DND-41 (cell line): ENCODE measurements around the gene KIAA1328.

ENCODE experiments used
- ATAC-seq: fragments of 200-7000 bp; cut with Tn5 transposase; 3 replicates; pipeline ENCODE4 v1.9.1; 2021; ENCODE audit warnings: low read depth; ENCODE audit not compliant: insufficient read depth
- DNase-seq: peaks from one replicate; pipeline ENCODE4 v3.0.0-alpha.2; 2020
- H2AFZ ChIP-seq: 2 replicates; pipeline ENCODE4 v1.6.0; 2012; ENCODE audit warnings: low read depth, low read length
- H3K27ac ChIP-seq: 2 replicates; pipeline ENCODE4 v1.5.1; 2012; ENCODE audit warnings: low read length, inconsistent platforms
- H3K27me3 ChIP-seq: fragments of 200-600 bp; sonication (generic); 2 replicates; pipeline ENCODE4 v1.6.0; 2012; ENCODE audit warnings: low read length, mild to moderate bottlenecking, inconsistent platforms; ENCODE audit not compliant: insufficient read depth, poor library complexity
- H3K36me3 ChIP-seq: 2 replicates; pipeline ENCODE4 v1.5.1; 2012; ENCODE audit warnings: low read length, inconsistent platforms; ENCODE audit not compliant: insufficient read depth
- H3K4me1 ChIP-seq: 2 replicates; pipeline ENCODE4 v1.5.1; 2012; ENCODE audit warnings: mild to moderate bottlenecking, low read length; ENCODE audit not compliant: insufficient read depth
- H3K4me2 ChIP-seq: 2 replicates; pipeline ENCODE4 v1.6.0; 2012; ENCODE audit warnings: mild to moderate bottlenecking, moderate library complexity, low read length, inconsistent platforms; ENCODE audit not compliant: insufficient read depth
- H3K4me3 ChIP-seq, 2 experiments: fragments of 200-600 bp in 1 of 2; shearing (Covaris generic) in 1 of 2; 2 replicates each; pipeline ENCODE4 v1.5.1; 2012 to 2016; ENCODE audit warnings: inconsistent platforms in 2 of 2, low read length in 2 of 2, mild to moderate bottlenecking in 2 of 2, low read depth in 1 of 2, moderate library complexity in 1 of 2
- H3K79me2 ChIP-seq: 2 replicates; pipeline ENCODE4 v1.6.0; 2012; ENCODE audit warnings: low read length, inconsistent platforms; ENCODE audit not compliant: insufficient read depth
- H3K9ac ChIP-seq: 2 replicates; pipeline ENCODE4 v1.6.0; 2012; ENCODE audit warnings: low read depth, mild to moderate bottlenecking, inconsistent platforms, low read length, moderate library complexity
- H3K9me3 ChIP-seq: 2 replicates; pipeline ENCODE4 v1.5.1; 2012; ENCODE audit warnings: low read length, moderate library complexity, mild to moderate bottlenecking, inconsistent platforms; ENCODE audit not compliant: insufficient read depth, severe bottlenecking
- H4K20me1 ChIP-seq: 2 replicates; pipeline ENCODE4 v1.6.0; 2012; ENCODE audit warnings: low read length; ENCODE audit not compliant: insufficient read depth
- CTCF ChIP-seq: IDR thresholded peaks from 2 replicates; pipeline ENCODE4 v1.5.1; 2012; ENCODE audit warnings: borderline replicate concordance, low read length, moderate library complexity, mild to moderate bottlenecking; ENCODE audit not compliant: poor library complexity, severe bottlenecking; ENCODE audit errors: extremely low read depth
- EZH2 ChIP-seq: IDR thresholded peaks from 3 replicates; pipeline ENCODE4 v1.6.1; 2012; ENCODE audit warnings: borderline replicate concordance, low read depth, mild to moderate bottlenecking, moderate library complexity, low read length, inconsistent platforms; ENCODE audit not compliant: severe bottlenecking

Gene KIAA1328

GRCh38 chr18:36912887-36913286, 84.0 kb downstream of the KIAA1328 start:
- peak overlapping the region; percentile 84 for H3K27ac ChIP-seq
- peak; percentile 74 for DNase-seq
- H3K27me3 ChIP-seq = no peaks in the 10 kb centered on the region
- H3K9ac ChIP-seq = peak overlapping the region; percentile 38; the same call in 1 of the 2 replicates
- H3K4me3 ChIP-seq = no peak overlapping the region
- peak; percentile 97 for ATAC-seq
- H2AFZ ChIP-seq = no peak overlapping the region
- no peak for TF ChIP-seq EZH2
- no peak for TF ChIP-seq CTCF
- no peaks in the 10 kb centered on the region for H3K79me2 ChIP-seq
- no peaks in the 10 kb centered on the region for H4K20me1 ChIP-seq
- H3K4me2 ChIP-seq = peak overlapping the region; percentile 17; the same call in 1 of the 2 replicates
- peaks cover 24% of the 10 kb centered on the region for H3K4me1 ChIP-seq
- no peaks in the 10 kb centered on the region for H3K9me3 ChIP-seq
- no peaks in the 10 kb centered on the region for H3K36me3 ChIP-seq

DNA sequence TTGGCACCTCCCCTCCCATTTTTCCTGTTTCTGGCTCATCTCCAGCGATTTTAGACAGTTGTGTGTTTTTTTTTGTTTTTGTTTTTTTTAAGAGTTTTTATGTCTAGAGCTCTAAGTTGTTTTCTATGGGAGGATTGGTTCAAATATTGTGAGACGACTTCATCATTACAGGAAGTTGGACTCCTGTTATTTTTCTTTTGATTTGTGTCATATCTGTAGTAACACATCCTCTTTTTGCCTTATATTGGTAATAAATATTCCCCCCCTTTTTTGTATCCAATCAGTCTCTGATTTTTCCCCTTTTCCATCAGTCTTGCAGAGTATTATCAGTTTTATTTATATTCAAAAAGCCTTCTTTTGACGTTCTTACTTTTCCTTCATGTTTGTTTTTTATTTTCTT, 89.0 kb downstream of the KIAA1328 start:
- TF ChIP-seq EZH2 (no peak), CTCF (no peak)
- Histone ChIP-seq H3K36me3 (no peaks in the 10 kb centered on the region), H3K9ac (no peak overlapping the region), H2AFZ (no peak overlapping the region), H3K9me3 (no peaks in the 10 kb centered on the region), H3K4me3 (no peak overlapping the region), H3K79me2 (no peaks in the 10 kb centered on the region), H3K4me2 (no peak overlapping the region), H3K27me3 (no peaks in the 10 kb centered on the region), H3K4me1 (peaks cover 14% of the 10 kb centered on the region), H4K20me1 (no peaks in the 10 kb centered on the region), H3K27ac (no peak overlapping the region)
- no peak for DNase-seq
- ATAC-seq = no peak

GRCh38 chr18:36929601-36930000, 100.7 kb downstream of the KIAA1328 start:
- H3K4me2 ChIP-seq = no peak overlapping the region
- ATAC-seq (no peak), DNase-seq (no peak)
- H2AFZ ChIP-seq = no peak overlapping the region
- H3K9me3 ChIP-seq = no peaks in the 10 kb centered on the region
- no peak overlapping the region for H3K4me3 ChIP-seq
- no peaks in the 10 kb centered on the region for H4K20me1 ChIP-seq
- no peak overlapping the region for H3K27ac ChIP-seq
- no peaks in the 10 kb centered on the region for H3K79me2 ChIP-seq
- H3K9ac ChIP-seq = no peak overlapping the region
- peaks cover 3% of the 10 kb centered on the region; the same call in 1 of the 2 replicates for H3K36me3 ChIP-seq
- H3K27me3 ChIP-seq = no peaks in the 10 kb centered on the region
- TF ChIP-seq EZH2 (no peak), CTCF (no peak)
- H3K4me1 ChIP-seq = no peaks in the 10 kb centered on the region

DNA sequence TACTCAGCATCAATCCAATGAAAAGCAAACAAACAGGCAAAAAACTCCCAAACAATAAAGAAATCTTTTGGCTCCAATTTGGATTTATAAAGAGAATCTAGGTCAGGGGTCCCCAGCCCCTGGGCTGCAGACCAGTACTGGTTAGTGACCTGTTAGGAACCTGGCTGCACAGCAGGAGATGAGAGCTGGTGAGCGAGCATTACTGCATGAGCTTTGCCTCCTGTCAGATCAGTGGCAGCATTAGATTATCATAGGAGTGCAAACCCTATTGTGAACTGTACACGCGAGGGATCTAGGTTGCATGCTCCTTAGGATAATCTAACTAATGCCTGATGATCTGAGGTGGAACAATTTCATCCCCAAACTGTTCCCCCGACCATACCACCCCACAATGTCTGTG, 102.2 kb downstream of the KIAA1328 start:
- DNase-seq (no peak), ATAC-seq (no peak)
- H3K79me2 ChIP-seq = no peaks in the 10 kb centered on the region
- H4K20me1 ChIP-seq = no peaks in the 10 kb centered on the region
- H3K4me2 ChIP-seq = no peak overlapping the region
- H3K4me3 ChIP-seq = no peak overlapping the region
- no peaks in the 10 kb centered on the region for H3K27me3 ChIP-seq
- H3K9ac ChIP-seq = no peak overlapping the region
- no peaks in the 10 kb centered on the region for H3K9me3 ChIP-seq
- TF ChIP-seq EZH2 (no peak), CTCF (no peak)
- H3K27ac ChIP-seq = no peak overlapping the region
- H3K4me1 ChIP-seq = no peaks in the 10 kb centered on the region
- no peak overlapping the region for H2AFZ ChIP-seq
- H3K36me3 ChIP-seq = peaks cover 3% of the 10 kb centered on the region; the same call in 1 of the 2 replicates
